Measurements from ENCODE around the gene CXCR6.

DNA sequence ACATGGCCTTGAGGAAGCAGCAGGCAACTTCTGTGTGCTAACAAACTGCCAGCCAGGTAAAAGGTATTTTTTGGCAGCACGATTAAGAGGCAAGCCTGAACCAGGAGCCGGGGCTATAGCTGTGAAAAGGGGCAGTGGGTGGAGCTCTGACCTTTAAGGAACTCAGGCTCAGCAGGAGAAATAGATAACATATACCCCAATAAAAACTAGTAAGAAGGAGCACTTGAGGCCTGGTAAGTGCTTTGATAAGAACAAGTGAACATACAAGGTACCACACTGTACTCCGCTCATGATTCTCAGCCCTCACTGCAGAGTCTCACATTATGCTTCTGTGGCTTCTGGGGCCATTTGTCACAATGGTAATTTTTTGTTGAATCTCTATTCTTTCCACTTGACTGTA, 46.9 kb downstream of the CXCR6 start:
- TF ChIP-seq, protein P1, sequence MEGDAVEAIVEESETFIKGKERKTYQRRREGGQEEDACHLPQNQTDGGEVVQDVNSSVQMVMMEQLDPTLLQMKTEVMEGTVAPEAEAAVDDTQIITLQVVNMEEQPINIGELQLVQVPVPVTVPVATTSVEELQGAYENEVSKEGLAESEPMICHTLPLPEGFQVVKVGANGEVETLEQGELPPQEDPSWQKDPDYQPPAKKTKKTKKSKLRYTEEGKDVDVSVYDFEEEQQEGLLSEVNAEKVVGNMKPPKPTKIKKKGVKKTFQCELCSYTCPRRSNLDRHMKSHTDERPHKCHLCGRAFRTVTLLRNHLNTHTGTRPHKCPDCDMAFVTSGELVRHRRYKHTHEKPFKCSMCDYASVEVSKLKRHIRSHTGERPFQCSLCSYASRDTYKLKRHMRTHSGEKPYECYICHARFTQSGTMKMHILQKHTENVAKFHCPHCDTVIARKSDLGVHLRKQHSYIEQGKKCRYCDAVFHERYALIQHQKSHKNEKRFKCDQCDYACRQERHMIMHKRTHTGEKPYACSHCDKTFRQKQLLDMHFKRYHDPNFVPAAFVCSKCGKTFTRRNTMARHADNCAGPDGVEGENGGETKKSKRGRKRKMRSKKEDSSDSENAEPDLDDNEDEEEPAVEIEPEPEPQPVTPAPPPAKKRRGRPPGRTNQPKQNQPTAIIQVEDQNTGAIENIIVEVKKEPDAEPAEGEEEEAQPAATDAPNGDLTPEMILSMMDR (IDR thresholded peaks at IDR 0.05): no peak
- no peak for TF ChIP-seq POLR2A (IDR thresholded peaks at IDR 0.05)

Measured in Peyer's patch (tissue), 4 donors.